ENCODE data around the gene FAM222B. TPM values are rescaled to one million over a fixed set of nuclear protein-coding genes. Genes with fewer than 3 reads are reported as not detected.

FAM222B gene
- polyA plus RNA-seq, 1 experiment, result 5.2 TPM

GRCh38 chr17:28834420-28834819, 8.2 kb downstream of the FAM222B start:
- ChIA-PET POLR2A (no interaction called here), CTCF (no interaction called here)
- Histone ChIP-seq H3K4me3 (ENCODE audit: low read depth, low read length) (no peak overlapping the region), H3K27me3 (ENCODE audit: control insufficient read depth, insufficient read depth, low read length) (no peaks in the 10 kb centered on the region), H3K36me3 (ENCODE audit: control insufficient read depth, insufficient read depth, low read length) (no peaks in the 10 kb centered on the region)
- no peak for DNase-seq (ENCODE audit: low read depth)
- TF ChIP-seq CTCF (IDR thresholded peaks at IDR 0.05; ENCODE audit: insufficient read depth, low read depth, low read length), result no peak

GRCh38 chr17:28828294-28829040, 14.1 kb downstream of the FAM222B start:
- Histone ChIP-seq H3K4me3 (ENCODE audit: low read depth, low read length) (no peak overlapping the region), H3K36me3 (ENCODE audit: control insufficient read depth, insufficient read depth, low read length) (no peaks in the 10 kb centered on the region), H3K27me3 (ENCODE audit: control insufficient read depth, insufficient read depth, low read length) (no peaks in the 10 kb centered on the region)
- CTCF ChIA-PET, result interaction anchor here (0.6 to 2.0 kb wide), 3 partner anchors 22 to 196 kb away, joined by 3 to 8 read pairs (median 3); no protein-coding TSS in a partner anchor
- POLR2A ChIA-PET, result interaction anchor here (0.6 to 0.7 kb wide), 2 partner anchors 10 to 66 kb away, joined by 4 to 9 read pairs; no protein-coding TSS in a partner anchor
- DNase-seq (ENCODE audit: low read depth), result peak; percentile 77
- TF ChIP-seq CTCF (IDR thresholded peaks at IDR 0.05; ENCODE audit: insufficient read depth, low read depth, low read length), result no peak

- no peak for DNase-seq (ENCODE audit: low read depth)
- Histone ChIP-seq H3K4me3 (ENCODE audit: low read depth, low read length) (no peak overlapping the region), H3K27me3 (ENCODE audit: control insufficient read depth, insufficient read depth, low read length) (no peaks in the 10 kb centered on the region), H3K36me3 (ENCODE audit: control insufficient read depth, insufficient read depth, low read length) (no peaks in the 10 kb centered on the region)
- CTCF ChIA-PET, result interaction anchor here (0.6 to 1.4 kb wide), 4 partner anchors 9 to 1728 kb away, joined by 3 to 5 read pairs (median 4); partner anchors contain the start of gene DHRS13
- no peak for TF ChIP-seq CTCF (IDR thresholded peaks at IDR 0.05; ENCODE audit: insufficient read depth, low read depth, low read length)
- POLR2A ChIA-PET, result interaction anchor here (0.6 to 0.7 kb wide), 2 partner anchors 67 to 71 kb away, joined by 3 to 9 read pairs; no protein-coding TSS in a partner anchor
Observed at GRCh38 chr17:28827672-28828071, 14.9 kb downstream of the FAM222B start.

- Histone ChIP-seq H3K4me3 (ENCODE audit: low read depth, low read length) (no peak overlapping the region), H3K27me3 (ENCODE audit: control insufficient read depth, insufficient read depth, low read length) (no peaks in the 10 kb centered on the region), H3K36me3 (ENCODE audit: control insufficient read depth, insufficient read depth, low read length) (no peaks in the 10 kb centered on the region)
- no peak for TF ChIP-seq CTCF (IDR thresholded peaks at IDR 0.05; ENCODE audit: insufficient read depth, low read depth, low read length)
- no peak for DNase-seq (ENCODE audit: low read depth)
- POLR2A ChIA-PET, result no interaction called here
- CTCF ChIA-PET, result no interaction called here
Observed at GRCh38 chr17:28819582-28819981, 23.0 kb downstream of the FAM222B start.

- CTCF ChIA-PET, result interaction anchor here (0.8 kb wide), 1 partner anchor 8 kb away, joined by 5 read pairs; no protein-coding TSS in a partner anchor
- no peak for TF ChIP-seq CTCF (IDR thresholded peaks at IDR 0.05; ENCODE audit: insufficient read depth, low read depth, low read length)
- H3K27me3 ChIP-seq (ENCODE audit: control insufficient read depth, insufficient read depth, low read length), result no peaks in the 10 kb centered on the region
- POLR2A ChIA-PET, result no interaction called here
- DNase-seq (ENCODE audit: low read depth), result no peak
- H3K36me3 ChIP-seq (ENCODE audit: control insufficient read depth, insufficient read depth, low read length), result no peaks in the 10 kb centered on the region
- H3K4me3 ChIP-seq (ENCODE audit: low read depth, low read length), result no peak overlapping the region
Observed at GRCh38 chr17:28818819-28819221, 23.8 kb downstream of the FAM222B start.
